GM19043 (cell line): ENCODE results near the gene SLC25A33.

Experiments
- ATAC-seq: cut with Tn5 transposase; IDR thresholded peaks from one replicate; pipeline ENCODE4 v1.9.1; 2021; ENCODE audit warnings: low read depth; ENCODE audit not compliant: unreplicated experiment

The SLC25A33 gene

GRCh38 chr1:9599741-9600140, 60.5 kb downstream of the SLC25A33 start:
- ATAC-seq, result no peak

- no peak for ATAC-seq
Observed at GRCh38 chr1:9600861-9601834, 61.9 kb downstream of the SLC25A33 start.

GRCh38 chr1:9601942-9602793, 62.9 kb downstream of the SLC25A33 start:
- ATAC-seq, result no peak

- ATAC-seq, result no peak
Observed at GRCh38 chr1:9602794-9603167, 63.5 kb downstream of the SLC25A33 start.

GRCh38 chr1:9603307-9603706, 64.0 kb downstream of the SLC25A33 start:
- no peak for ATAC-seq

- ATAC-seq, result no peak
Observed at GRCh38 chr1:9603766-9604753, 64.8 kb downstream of the SLC25A33 start.

- ATAC-seq, result no peak
Observed at GRCh38 chr1:9604836-9605235, 65.6 kb downstream of the SLC25A33 start.

- ATAC-seq, result no peak
Observed at GRCh38 chr1:9605946-9606455, 66.7 kb downstream of the SLC25A33 start.

- ATAC-seq, result no peak
Observed at GRCh38 chr1:9606458-9606857, 67.2 kb downstream of the SLC25A33 start.

- ATAC-seq, result no peak
Observed at GRCh38 chr1:9606948-9607347, 67.7 kb downstream of the SLC25A33 start.

- no peak for ATAC-seq
Observed at GRCh38 chr1:9607352-9607751, 68.1 kb downstream of the SLC25A33 start.

GRCh38 chr1:9609998-9610397, 70.7 kb downstream of the SLC25A33 start:
- ATAC-seq, result no peak

- no peak for ATAC-seq
Observed at GRCh38 chr1:9610548-9610947, 71.3 kb downstream of the SLC25A33 start.

GRCh38 chr1:9611716-9612115, 72.5 kb downstream of the SLC25A33 start:
- no peak for ATAC-seq

- no peak for ATAC-seq
Observed at GRCh38 chr1:9612162-9612845, 73.0 kb downstream of the SLC25A33 start.

GRCh38 chr1:9612871-9613624, 73.8 kb downstream of the SLC25A33 start:
- no peak for ATAC-seq

- no peak for ATAC-seq
Observed at GRCh38 chr1:9613625-9614299, 74.5 kb downstream of the SLC25A33 start.
